ENCODE measurements around the gene RASA3. TPM values are rescaled to one million over a fixed set of nuclear protein-coding genes. Genes with fewer than 3 reads are reported as not detected.
A peak's percentile ranks its signal among the peaks of the same experiment; 100 is the strongest.

Gene RASA3
- total and polyA plus RNA-seq, 2 of the 4 experiments (the other 2 are of a cell fraction) = 21.0 to 31.4 TPM

DNA sequence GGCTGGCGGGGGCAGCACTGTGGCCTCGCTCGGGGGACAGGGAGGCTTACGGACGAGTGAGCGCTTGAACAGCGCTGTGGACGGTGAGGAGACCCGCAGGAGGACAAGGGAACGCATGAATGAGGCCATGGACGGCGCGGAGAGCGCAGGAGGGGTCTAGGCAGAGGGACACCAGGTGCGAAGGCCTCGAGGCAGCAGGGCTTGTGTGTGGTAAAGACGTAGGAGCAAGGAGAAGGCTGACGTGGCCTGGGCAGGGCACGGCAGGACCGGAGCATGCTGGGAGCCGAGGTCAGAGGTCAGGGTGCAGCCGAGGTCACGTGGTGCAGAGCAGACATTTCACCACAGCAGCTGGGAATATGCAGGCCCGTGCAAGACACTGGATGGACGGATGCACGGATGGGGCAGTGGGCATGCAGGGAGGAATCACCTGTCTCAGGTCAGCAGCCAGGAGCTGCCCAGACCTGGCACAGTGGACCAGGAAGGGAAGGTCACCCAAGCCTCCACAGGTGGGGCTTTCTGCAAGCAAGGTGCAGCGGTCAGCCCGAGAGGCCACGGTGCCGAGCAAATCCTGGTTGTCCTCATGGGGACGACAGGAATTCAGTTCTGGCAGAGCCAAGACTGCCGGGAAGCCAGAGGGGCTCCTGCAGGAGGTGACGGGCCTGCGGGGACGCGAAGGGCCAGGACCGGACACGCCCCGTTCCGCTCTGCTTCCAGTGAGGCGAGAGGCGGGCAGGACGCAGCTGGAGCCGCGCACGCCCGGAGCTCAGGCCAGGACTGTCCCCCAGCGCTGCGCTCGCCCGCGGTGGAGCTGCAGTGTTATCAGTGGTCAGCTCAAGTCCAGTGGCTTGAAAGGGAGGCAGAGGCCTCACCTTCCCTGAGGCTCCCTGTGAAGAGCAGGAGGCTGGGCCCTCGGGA is 72.2 kb downstream of the RASA3 start:
- peak overlapping the region; percentile 33 for H2AK9ac ChIP-seq (replicated peaks; ENCODE audit: low read depth, low read length, poor library complexity)
- peaks cover 25% of the 10 kb centered on the region for H3K36me3 ChIP-seq (ENCODE audit: control insufficient read depth, insufficient read depth, low read length)
- no peak for DNase-seq
- peaks cover 7 to 81% of the 10 kb centered on the region in 2 experiments; a peak in 3 of 4 replicates for H3K79me1 ChIP-seq (ENCODE audit: low read depth in 1 of 2, low read length in 2 of 2)
- POLR2A ChIA-PET (ENCODE audit: unreplicated experiment) = no interaction called here
- no peaks in the 10 kb centered on the region for H3K27me3 ChIP-seq (ENCODE audit: control insufficient read depth, insufficient read depth, low read length)
- no peak overlapping the region for H3K23ac ChIP-seq (ENCODE audit: low read depth, low read length)
- peaks cover 55% of the 10 kb centered on the region for H4K20me1 ChIP-seq (ENCODE audit: insufficient read depth, low read length)
- dilution Hi-C loops (cut with HindIII; ENCODE audit: low sequenced_read_pairs, unreplicated experiment) (no loop called here), in situ Hi-C loops (cut with MboI; ENCODE audit: low sequenced_read_pairs) (no loop called here), intact Hi-C loops (cut with micrococcal nuclease) (no loop called here)
- no peak overlapping the region for H3K9ac ChIP-seq (ENCODE audit: low read depth, low read length)
- H3K4me3 ChIP-seq (ENCODE audit: insufficient read depth, low read depth, low read length) = no peak overlapping the region
- H3K9me3 ChIP-seq (ENCODE audit: control insufficient read depth, insufficient read depth, low read length) = no peaks in the 10 kb centered on the region
- H3K4ac ChIP-seq (ENCODE audit: low read depth, low read length) = peak overlapping the region; percentile 27; the same call in 1 of the 2 replicates
- peak overlapping the region in 1 of 2 experiments; percentile 10; a peak in 1 of 4 replicates for H4K8ac ChIP-seq (ENCODE audit: low read depth in 2 of 2, low read length in 2 of 2)
- no peak overlapping the region for H2BK5ac ChIP-seq (ENCODE audit: low read depth, low read length, poor library complexity, severe bottlenecking)
- peaks cover 27% of the 10 kb centered on the region for H3K9me1 ChIP-seq (ENCODE audit: insufficient read depth, low read length)
- TF ChIP-seq NFE2L2 (IDR thresholded peaks at IDR 0.05; ENCODE audit: low read depth, low read length) (no peak), SMC3 (IDR thresholded peaks at IDR 0.05; ENCODE audit: low read depth, low read length) (no peak), MAZ (IDR thresholded peaks at IDR 0.05; ENCODE audit: borderline replicate concordance, low read depth, low read length) (no peak), CHD1 (IDR thresholded peaks at IDR 0.05; ENCODE audit: low read depth, low read length) (no peak)
- H2BK120ac ChIP-seq (ENCODE audit: low read depth, low read length) = no peak overlapping the region
- peak overlapping the region; percentile 17; the same call in 1 of the 2 replicates for H3K27ac ChIP-seq (ENCODE audit: insufficient read depth, low read length)
- no peak overlapping the region for H3K56ac ChIP-seq (ENCODE audit: extremely low read depth, insufficient read depth, low read length)
- CTCF ChIA-PET = no interaction called here
- no peak overlapping the region for H3K18ac ChIP-seq (ENCODE audit: low read depth, low read length)
- no TSS peak for BruUV-seq (replicated peaks)
- H4K91ac ChIP-seq (ENCODE audit: insufficient read depth, low read depth, low read length) = no peak overlapping the region
- peak overlapping the region; percentile 3 for H2AFZ ChIP-seq (replicated peaks; ENCODE audit: low read length, poor library complexity)
- WGBS, 2 experiments (ENCODE audit: extremely low coverage in 2 of 2, insufficient read length in 1 of 2) = 90% methylated on average over 38 of the region's 53 CpGs; no CpG with 5 or more reads in 1 of the 2 experiments
- peaks cover 20% of the 10 kb centered on the region for H3K4me1 ChIP-seq (ENCODE audit: control insufficient read depth, insufficient read depth, low read length)
- no peak overlapping the region for H3K4me2 ChIP-seq (ENCODE audit: low read depth, low read length)
- no peak overlapping the region for H2BK20ac ChIP-seq (ENCODE audit: low read depth, low read length)
- peak overlapping the region; percentile 51; the same call in 1 of the 2 replicates for H2AK5ac ChIP-seq (ENCODE audit: low read depth, low read length)
- no peak overlapping the region for H4K5ac ChIP-seq (ENCODE audit: low read depth, low read length)
- no peak overlapping the region for H2BK15ac ChIP-seq (ENCODE audit: low read depth, low read length)
- no peak overlapping the region for H3K14ac ChIP-seq (replicated peaks; ENCODE audit: low read depth, low read length)
- no peak for ATAC-seq (ENCODE audit: low read depth)

Measured in IMR-90 (cell line).